Caki2 (cell line): ENCODE measurements around the gene AHNAK2. TPM values are rescaled to one million over a fixed set of nuclear protein-coding genes. Genes with fewer than 3 reads are reported as not detected.
"Not testable (repeated sequence)": the region's sequence is repeated elsewhere in the genome, so short reads cannot be mapped to it uniquely, and the experiment has no call there.

Experiments
- DNase-seq: peaks from one replicate; pipeline ENCODE4 v3.0.0-alpha.2; 2015; ENCODE audit warnings: low read depth
- in situ Hi-C: cut with HindIII; loops from 2 replicates; pipeline ENCODE4 v1.10.0; 2016; ENCODE audit warnings: low sequenced_read_pairs, low pct_unique_long_range_greater_than_20kb, mixed read lengths
- total RNA-seq: library from RNA; depleted of rRNA; stranded (reverse); fragments of >200 nt; shearing (Covaris generic); gene quantifications from 2 replicates; pipeline ENCODE4 v1.2.3, GENCODE V29; 2014; ENCODE audit warnings: low replicate concordance

AHNAK2 gene
- total RNA-seq, 1 experiment from 2014 or later, result 40.7 TPM

GRCh38 chr14:104966261-104966865, 11.8 kb downstream of the AHNAK2 start:
- in situ Hi-C loops, result no loop called here

DNA sequence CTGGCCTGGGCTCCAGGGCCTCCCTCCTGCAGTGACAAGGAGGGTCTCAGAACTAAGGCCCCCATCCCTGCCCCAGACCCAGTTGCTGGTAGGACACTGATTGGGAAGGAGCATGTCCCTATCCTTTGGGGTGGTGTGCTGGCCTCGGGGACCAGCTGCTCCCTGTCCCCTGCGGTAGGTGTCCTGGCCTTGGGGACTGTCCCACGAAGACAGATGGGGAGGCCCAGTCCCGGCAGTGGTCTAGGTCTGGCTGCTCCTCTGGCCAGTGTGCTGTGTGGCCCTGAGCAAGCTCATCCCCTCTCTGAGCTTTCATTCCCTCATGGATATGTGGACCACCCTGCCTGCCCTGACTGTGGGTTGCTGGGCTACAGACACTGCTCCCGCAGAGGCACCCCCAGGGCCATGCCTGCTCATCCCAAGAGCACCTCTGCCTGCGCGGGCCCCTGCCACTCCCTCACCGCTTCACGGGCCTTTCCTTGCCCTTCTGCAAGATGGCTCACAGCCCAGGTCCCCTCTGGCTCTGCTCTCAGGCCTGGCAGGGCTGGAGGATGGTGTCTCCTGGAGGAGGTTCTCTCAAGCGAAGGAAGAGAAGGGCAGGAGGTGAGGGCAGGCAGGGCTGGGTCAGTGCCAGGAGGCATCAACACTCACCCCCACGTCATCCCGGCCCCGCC, 12.5 kb downstream of the AHNAK2 start:
- no peak for DNase-seq

More at GRCh38 chr14:104966261-104966865, 11.8 kb downstream of the AHNAK2 start:
- DNase-seq, result no peak

DNA sequence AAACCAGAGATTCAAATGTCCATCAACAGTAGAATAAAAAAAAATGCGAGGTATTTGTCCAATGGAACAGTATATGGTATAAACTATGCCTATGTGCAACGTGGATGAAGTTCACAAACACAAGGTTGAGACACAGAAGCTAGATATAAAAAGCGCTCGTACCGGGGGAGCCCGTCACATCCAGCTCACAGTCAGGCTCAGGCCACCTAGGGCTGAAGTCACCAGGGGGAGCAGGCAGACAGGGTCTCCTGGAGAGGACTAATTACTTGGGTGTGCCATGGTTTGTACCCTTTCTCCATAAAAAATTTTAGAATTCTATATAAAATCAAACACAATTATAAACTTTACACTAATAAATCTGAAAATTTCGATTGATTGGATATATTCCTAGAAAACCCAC, 13.6 kb downstream of the AHNAK2 start:
- DNase-seq, result no peak
- in situ Hi-C loops, result no loop called here

More for the DNA sequence above, 12.5 kb downstream of the AHNAK2 start:
- in situ Hi-C loops, result no loop called here

DNA sequence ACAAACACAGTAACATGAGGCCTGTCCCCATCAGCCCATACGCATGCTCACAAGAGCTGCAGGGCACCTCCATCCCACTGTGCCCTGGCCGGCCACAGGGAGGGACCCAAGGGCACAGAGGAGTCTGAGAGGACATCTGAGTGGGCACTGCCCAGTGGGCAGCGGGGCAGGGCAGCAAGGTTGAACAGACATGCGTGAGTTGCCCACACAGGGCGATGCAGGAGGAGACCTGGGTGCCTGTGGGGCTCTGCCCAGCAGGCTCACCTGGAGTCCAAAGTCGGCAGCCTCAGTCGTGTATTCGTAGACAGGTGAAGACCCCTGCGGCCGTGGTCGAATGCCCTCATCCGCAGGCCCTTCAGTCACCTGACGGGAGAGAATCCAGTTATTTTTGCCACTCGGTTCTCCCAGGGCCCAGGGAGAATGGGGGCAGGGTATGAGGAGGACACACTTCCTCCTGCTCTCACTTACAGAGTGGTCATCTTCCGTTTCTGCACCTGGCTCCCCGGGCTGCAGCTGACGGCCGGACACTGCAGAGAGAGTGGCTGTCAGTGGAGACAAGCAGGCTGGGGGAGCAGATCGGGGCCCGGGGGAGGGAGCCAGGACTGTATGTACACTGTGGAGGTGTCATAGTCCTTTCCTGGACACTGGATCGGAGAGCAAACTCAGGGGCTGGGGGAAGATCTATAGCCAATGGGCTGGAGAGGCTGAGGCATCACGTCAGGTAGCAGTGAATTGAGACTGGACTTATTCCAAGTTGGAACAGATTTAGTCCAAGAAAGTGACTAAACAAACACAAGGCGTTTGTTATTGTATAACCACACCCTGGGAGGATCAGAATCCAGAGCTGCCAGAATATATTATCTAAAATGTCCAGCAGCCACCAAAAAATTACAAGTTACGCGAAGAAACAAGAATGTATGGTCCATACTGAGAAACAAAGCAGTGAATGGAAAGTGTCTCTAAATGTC, 20.7 kb downstream of the AHNAK2 start:
- in situ Hi-C loops, result no loop called here
- DNase-seq, result no peak

DNA sequence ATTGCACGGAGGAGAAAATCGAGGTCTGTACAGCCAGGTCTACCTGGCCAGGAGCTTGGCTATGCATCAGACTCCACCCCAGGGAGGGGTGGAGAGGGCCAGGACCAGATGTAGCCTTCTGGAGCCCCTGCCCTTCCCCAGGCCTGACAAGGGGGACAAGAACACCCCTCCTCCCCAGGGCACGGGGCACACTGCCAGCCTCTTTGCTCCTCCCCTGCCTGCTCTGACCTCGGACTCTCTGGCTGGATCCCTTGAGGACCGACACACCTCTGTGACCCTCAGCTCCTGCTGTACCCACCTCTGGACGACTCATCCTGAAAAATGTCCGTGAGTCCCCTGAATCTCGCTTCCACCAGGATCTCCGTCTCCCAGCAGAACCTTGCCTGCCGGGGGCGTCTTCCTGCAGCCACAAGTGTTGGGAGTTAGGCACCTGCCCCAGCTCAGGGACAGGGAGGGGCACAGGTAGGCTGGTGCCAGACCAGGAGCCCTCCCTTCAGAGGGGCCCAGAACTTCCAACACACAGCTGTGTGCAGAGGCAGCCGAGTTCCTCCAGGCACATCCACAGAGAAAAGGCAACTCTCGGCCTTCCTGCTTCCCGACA, 21.8 kb downstream of the AHNAK2 start:
- in situ Hi-C loops, result no loop called here
- no peak for DNase-seq

GRCh38 chr14:104955396-104955770, 22.8 kb downstream of the AHNAK2 start:
- in situ Hi-C loops, result no loop called here
- DNase-seq, result no peak

- in situ Hi-C loops, result no loop called here
- no peak for DNase-seq
Measured at GRCh38 chr14:104954746-104955395, 23.3 kb downstream of the AHNAK2 start.

DNA sequence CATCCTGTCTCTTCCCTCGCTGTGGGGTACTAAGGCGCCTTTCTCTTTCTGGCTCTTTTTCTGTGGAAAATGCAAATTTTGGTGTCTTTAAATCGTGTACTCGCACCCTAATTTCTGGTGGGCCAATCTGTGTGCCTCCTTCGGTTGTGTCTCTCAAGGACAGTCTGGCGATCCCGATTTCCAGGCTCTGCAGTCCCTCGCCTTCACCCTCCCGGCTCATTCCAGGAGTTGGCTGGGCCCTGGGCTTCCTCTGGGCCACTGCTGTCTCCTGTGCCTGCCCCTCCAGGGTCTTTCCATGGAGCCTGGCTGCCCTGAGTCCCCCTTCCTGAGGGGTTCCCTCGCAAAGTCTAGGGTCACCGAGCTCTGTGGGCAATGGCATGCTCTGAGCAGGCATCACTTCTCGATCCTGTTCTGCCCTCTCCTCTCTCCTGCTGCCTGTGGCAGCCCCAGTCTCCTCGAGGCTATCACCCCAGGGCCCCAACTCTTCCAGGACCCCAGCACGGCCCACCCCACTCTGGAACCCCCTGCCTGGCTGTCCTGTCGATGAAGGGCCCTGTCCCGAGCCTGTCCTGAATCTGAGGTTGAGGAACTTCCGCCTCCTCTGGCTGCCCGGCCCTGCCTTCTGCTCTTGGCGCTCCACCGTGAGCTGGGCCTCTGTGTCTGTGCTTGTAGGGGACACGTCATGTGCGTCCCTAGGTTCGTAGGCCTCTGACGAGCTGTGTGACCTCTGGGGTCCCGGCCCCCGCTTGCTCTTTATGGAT, 24.1 kb downstream of the AHNAK2 start:
- in situ Hi-C loops, result no loop called here
- DNase-seq, result no peak

DNA sequence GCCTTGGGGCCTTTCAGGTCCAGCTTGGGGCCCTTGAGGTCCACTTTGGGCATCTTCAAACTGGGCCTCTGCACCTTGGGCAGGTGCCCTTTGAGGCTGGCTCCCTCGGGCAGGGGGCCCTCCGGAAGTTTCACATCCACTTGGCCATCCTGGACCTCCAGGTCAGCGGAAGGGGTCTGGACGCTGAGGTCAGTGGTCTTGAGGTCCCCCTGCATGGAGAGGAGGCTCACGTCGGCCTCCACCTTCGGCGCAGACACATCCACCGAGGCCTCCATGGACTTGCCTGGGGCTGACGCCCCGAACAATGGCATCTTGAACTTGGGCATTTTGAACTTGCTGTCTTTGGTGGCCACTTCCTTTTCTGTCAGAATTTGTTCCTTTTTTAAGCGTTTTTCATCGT, 25.1 kb downstream of the AHNAK2 start:
- no peak for DNase-seq
- in situ Hi-C loops, result no loop called here

DNA sequence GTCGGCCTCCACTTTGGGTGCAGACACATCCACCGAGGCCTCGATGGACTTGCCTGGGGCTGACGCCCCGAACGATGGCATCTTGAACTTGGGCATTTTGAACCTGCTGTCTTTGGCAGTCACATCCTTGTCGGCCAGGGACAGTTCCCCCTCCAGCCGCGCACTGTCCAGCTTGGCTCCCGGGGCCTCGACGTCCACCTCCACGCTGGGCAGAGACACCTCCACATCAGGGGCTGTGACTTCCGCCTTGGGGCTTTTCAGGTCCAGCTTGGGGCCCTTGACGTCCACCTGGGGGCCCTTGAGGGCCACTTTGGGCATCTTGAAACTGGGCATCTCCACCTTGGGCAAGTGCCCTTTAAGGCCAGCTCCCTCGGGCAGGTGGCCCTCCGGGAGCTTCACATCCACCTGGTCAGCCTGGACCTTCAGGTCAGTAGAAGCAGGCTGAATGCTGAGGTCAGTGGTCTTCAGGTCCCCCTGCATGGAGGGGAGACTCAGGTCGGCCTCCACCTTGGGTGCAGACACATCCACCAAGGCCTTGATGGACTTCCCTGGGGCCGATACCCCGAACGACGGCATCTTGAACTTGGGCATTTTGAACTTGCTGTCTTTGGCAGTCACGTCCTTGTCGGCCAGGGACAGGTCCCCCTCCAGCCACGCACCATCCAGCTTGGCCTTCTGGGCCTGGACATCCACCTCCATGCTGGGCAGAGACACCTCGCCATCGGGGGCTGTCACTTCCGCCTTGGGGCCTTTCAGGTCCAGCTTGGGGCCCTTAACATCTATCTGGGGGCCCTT, 26.1 kb downstream of the AHNAK2 start:
- DNase-seq, in situ Hi-C loops: not testable (repeated sequence)

GRCh38 chr14:104950701-104951100, 27.5 kb downstream of the AHNAK2 start:
- in situ Hi-C loops, DNase-seq: not testable (repeated sequence)

DNA sequence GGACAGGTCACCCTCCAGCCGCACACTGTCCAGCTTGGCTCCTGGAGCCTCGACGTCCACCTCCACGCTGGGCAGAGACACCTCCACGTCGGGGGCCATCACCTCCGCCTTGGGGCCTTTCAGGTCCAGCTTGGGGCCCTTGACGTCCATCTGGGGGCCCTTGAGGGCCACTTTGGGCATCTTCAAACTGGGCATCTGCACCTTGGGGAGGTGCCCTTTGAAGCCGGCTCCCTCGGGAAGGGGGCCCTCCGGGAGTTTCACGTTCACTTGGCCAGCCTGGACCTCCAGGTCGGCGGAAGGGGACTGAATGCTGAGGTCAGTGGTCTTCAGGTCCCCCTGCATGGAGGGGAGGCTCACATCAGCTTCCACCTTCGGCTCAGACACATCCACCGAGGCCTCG, 28.2 kb downstream of the AHNAK2 start:
- in situ Hi-C loops, result no loop called here

DNA sequence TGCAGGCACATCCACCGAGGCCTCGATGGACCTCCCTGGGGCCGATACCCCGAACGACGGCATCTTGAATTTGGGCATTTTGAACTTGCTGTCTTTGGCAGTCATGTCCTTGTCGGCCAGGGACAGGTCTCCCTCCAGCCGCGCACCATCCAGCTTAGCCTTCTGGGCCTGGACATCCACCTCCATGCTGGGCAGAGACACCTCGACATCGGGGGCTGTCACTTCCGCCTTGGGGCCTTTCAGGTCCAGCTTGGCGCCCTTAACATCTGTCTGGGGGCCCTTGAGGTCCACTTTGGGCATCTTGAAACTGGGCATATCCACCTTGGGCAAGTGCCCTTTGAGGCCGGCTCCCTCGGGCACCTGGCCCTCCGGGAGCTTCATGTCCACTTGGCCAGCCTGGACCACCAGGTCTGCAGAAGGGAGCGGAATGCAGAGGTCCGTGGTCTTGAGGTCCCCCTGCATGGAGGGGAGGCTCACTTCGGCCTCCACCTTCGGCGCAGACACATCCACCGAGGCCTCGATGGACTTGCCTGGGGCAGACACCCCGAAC, 28.7 kb downstream of the AHNAK2 start:
- DNase-seq, in situ Hi-C loops: not testable (repeated sequence)

More for the DNA sequence above, 28.2 kb downstream of the AHNAK2 start:
- DNase-seq, result no peak

- DNase-seq, result no peak
- in situ Hi-C loops, result no loop called here
Measured at GRCh38 chr14:104948736-104949031, 29.5 kb downstream of the AHNAK2 start.

- DNase-seq, in situ Hi-C loops: not testable (repeated sequence)
Measured at GRCh38 chr14:104947881-104948735, 30.1 kb downstream of the AHNAK2 start.

DNA sequence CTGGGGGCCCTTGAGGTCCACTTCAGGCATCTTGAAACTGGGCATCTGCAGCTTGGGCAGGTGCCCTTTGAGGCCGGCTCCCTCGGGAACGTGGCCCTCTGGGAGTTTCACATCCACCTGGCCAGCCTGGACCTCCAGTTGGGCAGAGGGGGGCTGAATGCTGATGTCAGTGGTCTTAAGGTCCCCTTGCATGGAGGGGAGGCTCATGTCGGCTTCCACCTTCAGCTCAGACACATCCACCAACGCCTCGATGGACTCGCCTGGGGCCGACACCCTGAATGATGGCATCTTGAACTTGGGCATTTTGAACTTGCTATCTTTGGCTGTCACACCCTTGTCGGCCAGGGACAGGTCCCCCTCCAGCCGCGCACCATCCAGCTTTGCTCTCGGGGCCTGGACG, 31.0 kb downstream of the AHNAK2 start:
- in situ Hi-C loops, DNase-seq: not testable (repeated sequence)
